ENCODE results near the gene GUCA2B. TPM values are rescaled to one million over a fixed set of nuclear protein-coding genes. Genes with fewer than 3 reads are reported as not detected.

The GUCA2B gene
- total RNA-seq (2014; rRNA removed; shearing (Covaris generic)) = not detected in 2 replicates
- not detected in 2 replicates for polyA plus RNA-seq (2015; cell fraction: cytosol; rRNA removed)
- not detected in 2 replicates for polyA plus RNA-seq (2015; cell fraction: nucleus; rRNA removed)

DNA sequence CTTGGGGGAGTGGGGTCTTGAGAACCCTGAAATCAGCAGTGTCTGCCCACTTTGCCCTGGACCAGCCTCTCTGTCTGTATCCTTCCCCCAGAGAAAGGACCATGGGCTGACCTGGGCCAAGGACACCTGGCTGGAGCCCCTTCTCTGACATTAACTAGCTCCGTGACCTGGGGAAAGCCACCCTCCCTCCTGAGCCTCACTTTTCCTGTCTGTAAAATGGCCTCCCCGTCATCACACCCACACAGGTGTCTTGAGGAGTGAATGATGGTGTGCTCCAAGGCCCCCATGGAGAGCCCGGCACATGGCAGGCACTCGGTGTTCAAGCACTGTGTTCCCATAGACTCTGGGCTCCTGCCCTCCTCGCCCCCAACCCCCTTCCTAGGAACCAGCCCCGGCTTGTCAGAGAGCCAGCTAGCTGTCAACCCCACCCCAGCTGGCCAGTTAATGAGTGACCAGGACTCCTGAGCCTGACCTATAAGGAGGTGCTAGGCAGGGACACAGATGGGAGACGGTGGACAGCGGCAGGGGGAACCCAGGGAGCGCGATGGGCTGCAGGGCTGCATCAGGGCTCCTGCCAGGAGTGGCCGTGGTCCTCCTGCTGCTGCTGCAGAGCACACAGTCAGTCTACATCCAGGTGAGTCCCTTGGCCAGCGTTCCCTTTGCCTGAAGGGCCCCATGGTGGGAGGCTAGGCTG lies at the start of gene GUCA2B:
GUCA2B (plus strand) TSS at position 504 of the 694 bp plus-strand sequence; CDS start at position 545, 41 bp downstream.
- DNase-seq (ENCODE audit: low read depth, low spot score) = no peak
- in situ Hi-C loops (cut with HindIII; ENCODE audit: low pct_unique_long_range_greater_than_20kb, low sequenced_read_pairs) = no loop called here

DNA sequence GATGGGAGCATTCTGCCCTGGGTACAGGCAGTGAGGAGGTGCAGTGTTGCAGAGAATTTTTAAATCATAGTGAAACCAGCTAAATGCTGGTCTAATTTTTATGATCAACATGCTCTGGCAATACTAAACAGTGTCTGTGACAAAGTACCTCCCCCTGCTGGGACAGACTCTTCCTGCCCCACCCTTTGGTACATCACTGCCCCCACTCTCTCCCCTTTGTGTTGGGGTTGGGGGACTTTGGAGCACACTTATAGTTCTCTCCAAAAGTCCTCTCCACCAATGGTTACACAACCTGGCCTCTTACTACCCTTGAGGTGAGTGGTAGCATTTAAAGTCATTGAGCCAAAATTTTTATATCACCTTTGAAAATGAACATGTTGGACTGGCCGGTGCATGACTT lies 48.2 kb upstream of the GUCA2B start:
- in situ Hi-C loops (cut with HindIII; ENCODE audit: low pct_unique_long_range_greater_than_20kb, low sequenced_read_pairs) = no loop called here
- no peak for DNase-seq (ENCODE audit: low read depth, low spot score)

DNA sequence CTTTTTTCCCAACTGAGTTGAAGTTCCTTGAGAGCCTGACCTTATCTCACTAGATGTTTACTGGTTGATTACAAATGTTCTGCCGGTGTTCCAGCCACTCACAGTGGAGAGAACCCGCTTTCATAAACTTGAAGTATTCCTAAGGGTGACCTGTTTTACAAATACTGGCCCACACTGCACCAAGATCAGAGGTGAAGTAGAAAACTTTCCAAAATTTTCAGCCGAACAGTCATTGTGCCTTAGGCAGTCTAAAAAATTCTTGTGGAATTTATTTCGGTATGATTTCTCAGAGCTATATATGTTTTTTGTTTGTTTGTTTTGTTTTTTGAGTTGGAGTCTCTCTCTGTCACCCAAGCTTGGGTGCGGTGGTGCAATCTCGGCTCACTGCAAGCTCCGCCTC lies 44.9 kb upstream of the GUCA2B start:
- in situ Hi-C loops (cut with HindIII; ENCODE audit: low pct_unique_long_range_greater_than_20kb, low sequenced_read_pairs) = no loop called here
- no peak for DNase-seq (ENCODE audit: low read depth, low spot score)

DNA sequence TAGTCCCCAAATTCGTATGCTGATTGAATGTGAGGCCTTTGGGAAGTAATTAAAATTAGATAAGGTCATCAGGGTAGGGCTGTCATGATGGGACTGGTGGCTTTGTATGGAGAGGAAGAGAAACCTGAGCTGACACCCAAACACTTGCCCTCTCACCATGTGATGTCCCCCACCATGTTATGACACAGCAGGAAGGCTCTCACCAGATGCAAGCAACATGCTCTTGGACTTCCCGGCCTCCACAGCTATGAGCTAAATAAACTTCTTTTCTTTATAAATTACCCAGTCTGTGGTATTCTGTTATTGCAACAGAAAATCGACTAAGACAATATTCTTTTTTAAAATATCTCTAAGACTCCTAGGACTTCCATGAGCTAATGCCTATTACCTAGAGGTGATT lies 43.6 kb upstream of the GUCA2B start:
- DNase-seq (ENCODE audit: low read depth, low spot score) = no peak
- in situ Hi-C loops (cut with HindIII; ENCODE audit: low pct_unique_long_range_greater_than_20kb, low sequenced_read_pairs) = no loop called here

DNA sequence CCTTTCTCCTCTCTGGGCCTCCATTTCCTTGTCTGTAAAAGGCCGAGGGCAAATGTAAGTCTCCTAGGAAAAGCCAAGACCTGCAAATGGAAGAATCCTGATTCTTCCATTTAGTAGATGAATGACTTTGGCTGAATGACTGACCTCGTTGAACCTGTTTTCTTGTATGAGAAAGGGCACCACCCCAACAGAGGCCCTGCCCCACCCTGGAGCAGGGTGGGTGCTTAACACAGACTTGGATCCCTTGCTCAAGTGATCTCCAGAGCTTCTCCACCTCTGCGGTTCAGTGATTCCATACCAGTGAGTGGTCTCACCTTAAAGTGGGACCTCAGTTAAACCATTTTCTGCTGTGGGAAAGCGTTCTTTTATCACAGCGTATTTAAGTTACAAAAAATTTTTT lies 39.0 kb upstream of the GUCA2B start:
- DNase-seq (ENCODE audit: low read depth, low spot score) = no peak
- in situ Hi-C loops (cut with HindIII; ENCODE audit: low pct_unique_long_range_greater_than_20kb, low sequenced_read_pairs) = no loop called here

DNA sequence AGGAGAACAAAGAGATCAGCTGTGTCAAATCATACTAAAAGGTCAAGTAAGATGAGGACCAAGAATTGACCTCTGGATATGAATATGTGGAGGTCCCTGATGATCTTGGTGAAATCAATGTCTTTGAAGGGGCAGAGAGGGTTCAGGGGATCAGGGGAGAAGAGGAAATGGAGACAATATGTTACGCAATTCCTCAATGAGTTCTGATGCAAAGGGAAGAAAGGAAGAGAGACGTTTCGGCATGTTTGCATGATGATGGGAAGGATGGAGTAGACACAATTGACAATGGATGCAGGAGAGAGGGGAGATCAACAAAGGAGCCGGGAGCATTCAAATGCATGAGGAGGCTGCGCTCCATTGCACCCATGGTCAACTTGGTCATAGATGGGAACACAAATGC lies 36.0 kb upstream of the GUCA2B start:
- in situ Hi-C loops (cut with HindIII; ENCODE audit: low pct_unique_long_range_greater_than_20kb, low sequenced_read_pairs) = no loop called here
- DNase-seq (ENCODE audit: low read depth, low spot score) = no peak

DNA sequence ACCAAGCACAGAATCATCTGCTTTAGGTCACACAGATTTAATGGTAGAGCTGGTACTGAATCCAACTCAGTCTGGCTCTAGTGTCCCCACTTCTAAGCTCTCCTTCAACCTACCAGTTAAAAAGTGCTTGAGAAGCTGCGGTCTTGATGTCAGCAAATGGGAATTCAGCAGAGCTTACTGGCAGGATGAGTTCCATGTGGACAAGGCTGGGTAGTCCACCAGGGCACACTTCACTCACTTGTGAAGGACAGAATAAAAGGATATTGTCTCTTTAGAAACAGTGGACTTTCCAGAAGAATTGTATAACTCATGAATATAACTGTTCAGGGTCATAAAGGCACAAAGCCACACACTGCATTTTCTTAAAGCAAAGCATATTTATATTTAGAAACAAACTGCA lies 35.1 kb upstream of the GUCA2B start:
- in situ Hi-C loops (cut with HindIII; ENCODE audit: low pct_unique_long_range_greater_than_20kb, low sequenced_read_pairs) = no loop called here

DNA sequence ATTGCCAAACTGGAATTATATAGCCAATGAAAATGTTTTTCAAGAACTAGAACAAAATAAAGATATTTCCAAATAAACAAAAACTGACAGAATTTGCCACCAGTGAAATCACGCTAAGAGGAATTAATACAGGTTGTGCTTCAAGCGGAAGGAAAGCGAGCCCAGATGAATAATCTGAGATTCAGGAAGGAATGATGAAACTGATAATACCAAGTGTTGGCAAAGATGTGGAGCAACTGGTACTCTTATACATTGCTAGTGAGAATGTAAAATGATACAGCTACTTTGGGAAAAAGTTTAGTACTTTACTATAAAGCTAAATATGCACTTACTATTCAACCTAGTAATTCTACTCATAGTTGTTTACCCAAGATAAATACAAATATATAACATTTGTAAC lies 30.8 kb upstream of the GUCA2B start:
- in situ Hi-C loops (cut with HindIII; ENCODE audit: low pct_unique_long_range_greater_than_20kb, low sequenced_read_pairs) = no loop called here
- no peak for DNase-seq (ENCODE audit: low read depth, low spot score)

More for the DNA sequence above, 35.1 kb upstream of the GUCA2B start:
- DNase-seq (ENCODE audit: low read depth, low spot score) = peak; percentile 4

DNA sequence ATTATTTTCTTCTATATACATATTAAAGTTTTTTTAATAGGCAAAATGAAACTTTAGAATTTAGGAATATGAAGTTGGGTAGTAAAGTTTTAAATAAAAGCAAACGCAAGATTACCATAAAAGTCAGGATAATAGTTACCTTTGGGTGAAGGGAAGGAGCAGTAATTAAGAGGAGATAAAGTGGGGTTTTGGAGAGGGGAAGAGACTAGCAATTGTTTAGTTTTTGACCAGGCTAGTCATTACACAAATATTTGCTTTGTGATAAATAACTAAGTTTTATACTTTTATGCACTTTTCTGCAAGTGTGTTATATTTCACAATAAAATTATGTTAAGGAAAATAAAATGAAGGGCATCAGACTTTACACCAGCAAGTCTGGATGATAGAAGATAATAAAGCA lies 27.7 kb upstream of the GUCA2B start:
- no peak for DNase-seq (ENCODE audit: low read depth, low spot score)
- in situ Hi-C loops (cut with HindIII; ENCODE audit: low pct_unique_long_range_greater_than_20kb, low sequenced_read_pairs) = no loop called here

DNA sequence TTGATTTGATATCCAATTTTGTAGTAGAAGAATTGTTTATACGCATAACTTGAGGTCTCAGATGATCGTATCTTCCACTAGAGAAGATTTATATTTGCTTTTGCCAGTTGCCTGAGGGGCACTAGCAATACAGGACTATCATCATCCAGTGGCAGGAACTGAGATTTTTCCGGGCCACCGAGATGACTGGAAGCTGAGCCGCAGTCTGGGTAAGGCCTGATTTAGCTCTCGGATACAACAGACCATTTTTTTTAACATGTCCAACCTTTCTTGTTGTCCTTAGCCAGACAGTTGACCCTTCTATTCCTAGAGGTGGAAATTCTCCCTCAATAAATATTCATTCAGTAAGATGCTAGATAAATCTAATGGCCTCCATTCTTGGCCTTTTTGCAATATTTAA lies 25.4 kb upstream of the GUCA2B start:
- in situ Hi-C loops (cut with HindIII; ENCODE audit: low pct_unique_long_range_greater_than_20kb, low sequenced_read_pairs) = no loop called here
- DNase-seq (ENCODE audit: low read depth, low spot score) = no peak

DNA sequence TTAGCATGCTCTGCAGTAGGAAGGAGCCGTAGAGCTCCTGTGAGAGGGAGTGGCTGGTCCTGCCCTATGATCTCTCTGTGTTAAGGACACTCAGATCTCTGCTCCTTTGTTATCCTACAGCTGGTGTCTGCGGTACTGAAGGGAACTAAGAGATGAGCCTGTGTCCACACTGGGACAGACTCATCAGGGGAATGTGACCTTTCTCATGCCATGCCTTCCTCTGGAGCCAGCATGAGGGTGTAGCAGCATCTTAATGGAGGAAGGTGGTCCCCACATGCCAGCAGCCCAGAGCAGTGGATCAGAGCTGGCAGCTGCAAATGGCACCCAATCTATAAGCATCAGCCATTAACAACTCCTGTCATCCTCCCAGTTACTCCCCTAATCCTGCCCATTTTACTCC lies 24.7 kb upstream of the GUCA2B start:
- no peak for DNase-seq (ENCODE audit: low read depth, low spot score)
- in situ Hi-C loops (cut with HindIII; ENCODE audit: low pct_unique_long_range_greater_than_20kb, low sequenced_read_pairs) = no loop called here

DNA sequence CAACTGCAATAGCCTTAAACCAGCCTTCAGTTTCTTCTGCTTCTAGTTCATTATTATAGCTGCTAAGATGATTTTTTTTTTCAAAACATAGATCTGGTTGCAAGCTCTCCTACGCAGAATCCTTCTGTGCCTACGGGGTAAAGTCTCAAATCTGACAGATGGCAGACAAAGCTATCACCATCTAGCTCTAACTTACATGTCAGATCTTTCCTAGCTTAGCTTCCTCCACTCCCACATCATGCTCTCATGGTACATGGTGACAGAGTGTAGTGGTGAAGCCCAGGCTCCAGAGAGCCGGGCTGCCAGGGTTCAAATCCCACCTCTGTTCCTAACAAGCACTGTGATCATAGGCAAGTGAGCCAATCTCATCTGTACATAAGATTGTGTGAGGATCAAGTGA lies 24.2 kb upstream of the GUCA2B start:
- no peak for DNase-seq (ENCODE audit: low read depth, low spot score)
- in situ Hi-C loops (cut with HindIII; ENCODE audit: low pct_unique_long_range_greater_than_20kb, low sequenced_read_pairs) = no loop called here

DNA sequence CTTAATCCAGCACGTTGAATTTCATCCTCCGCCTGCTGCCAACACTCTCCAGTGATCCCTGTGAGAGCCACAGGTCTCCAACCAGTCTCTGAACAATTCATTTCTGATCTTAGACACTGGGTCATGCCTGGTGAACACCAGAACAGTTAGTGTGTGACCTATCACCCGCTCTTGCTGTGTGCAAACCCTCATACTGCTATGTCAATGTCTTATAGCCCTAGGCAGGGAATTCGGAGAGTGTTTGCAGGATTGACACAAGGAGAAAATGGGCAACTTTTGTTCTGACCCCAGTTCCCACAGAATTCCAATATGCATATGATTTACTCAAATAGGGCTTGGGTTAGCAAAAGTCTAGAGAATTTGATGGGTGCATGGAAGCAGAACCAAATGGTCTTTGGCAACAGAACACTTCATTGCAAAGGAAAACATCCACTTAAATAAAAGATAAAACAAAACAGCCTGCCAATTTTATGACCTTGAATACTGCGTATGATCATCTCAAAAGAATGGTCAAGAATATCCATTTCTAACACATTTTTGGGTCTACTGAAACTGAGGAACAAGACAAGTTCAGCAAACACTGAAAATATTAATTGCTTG lies 23.0 kb upstream of the GUCA2B start:
- no peak for DNase-seq (ENCODE audit: low read depth, low spot score)
- in situ Hi-C loops (cut with HindIII; ENCODE audit: low pct_unique_long_range_greater_than_20kb, low sequenced_read_pairs) = no loop called here

DNA sequence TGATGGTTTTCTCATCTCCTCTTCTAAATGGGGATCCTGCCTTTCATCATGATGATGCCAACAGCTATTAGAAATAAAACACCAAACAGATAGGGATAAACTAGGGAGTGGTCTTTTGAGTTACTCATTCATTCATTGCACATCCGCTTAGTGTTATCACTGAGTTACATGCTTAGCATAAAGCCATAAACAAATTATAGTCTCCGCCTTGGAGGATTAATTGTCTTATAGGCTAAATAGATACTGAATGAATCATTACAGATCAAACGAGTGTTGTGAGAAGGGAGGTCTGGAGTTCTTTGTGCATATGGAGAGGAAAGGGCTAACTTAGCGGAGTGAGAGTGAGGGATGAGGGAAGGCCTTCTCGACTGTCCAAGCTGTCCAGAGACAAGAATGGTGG lies 19.8 kb upstream of the GUCA2B start:
- in situ Hi-C loops (cut with HindIII; ENCODE audit: low pct_unique_long_range_greater_than_20kb, low sequenced_read_pairs) = no loop called here
- no peak for DNase-seq (ENCODE audit: low read depth, low spot score)

DNA sequence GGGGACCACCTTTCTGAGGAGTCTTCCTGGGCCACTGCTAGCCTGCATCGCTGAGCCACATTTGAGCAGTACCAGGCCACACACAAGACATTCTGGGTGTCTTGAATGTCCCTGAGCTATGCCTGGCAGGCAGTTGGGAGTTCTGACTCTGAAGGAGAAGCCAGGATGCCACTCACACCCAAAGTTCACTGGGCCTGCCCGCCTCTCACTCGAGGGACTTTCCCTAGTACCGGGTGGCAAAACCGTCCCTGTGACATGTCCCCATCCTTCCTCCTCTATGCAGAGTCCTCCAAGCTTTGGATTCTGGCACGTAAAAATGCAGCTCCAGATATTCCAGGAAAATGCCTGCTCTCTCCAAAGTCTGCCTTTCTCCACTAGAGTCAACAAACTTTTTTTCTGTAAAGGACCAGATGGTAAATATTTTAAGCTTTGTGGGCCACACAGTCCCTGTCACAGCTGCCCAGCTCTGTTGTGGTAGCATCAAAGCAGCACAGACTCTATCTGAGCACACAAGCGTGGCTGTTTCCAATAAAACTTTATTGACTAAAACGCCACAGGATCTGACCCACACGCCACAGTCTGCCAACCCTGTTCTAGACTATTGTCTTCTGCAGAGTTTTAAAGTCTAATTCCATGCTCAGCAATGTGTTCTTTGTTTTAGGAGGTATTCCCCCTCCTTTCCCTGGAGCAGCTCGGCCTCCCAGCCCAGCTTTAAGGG lies 19.2 kb upstream of the GUCA2B start:
- no peak for DNase-seq (ENCODE audit: low read depth, low spot score)
- in situ Hi-C loops (cut with HindIII; ENCODE audit: low pct_unique_long_range_greater_than_20kb, low sequenced_read_pairs) = no loop called here

DNA sequence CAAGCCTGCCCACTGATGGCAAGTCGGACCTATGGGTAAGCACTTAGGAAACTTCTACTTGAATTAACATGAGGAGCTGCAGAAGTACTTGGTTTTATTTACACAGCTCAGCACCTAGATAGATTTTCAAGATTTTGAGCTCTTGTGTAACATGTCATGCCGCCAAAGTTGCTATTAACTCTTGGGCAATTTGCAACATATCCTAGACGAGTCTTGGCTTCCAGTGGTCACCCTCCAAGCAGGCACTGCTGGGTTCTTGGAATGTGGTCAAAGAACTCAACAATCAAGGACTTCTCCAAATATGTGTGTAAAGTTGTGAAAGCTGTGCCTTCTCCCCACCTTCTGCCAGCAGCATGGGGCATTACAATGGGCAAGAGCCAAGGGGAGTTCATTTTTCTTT lies 17.8 kb upstream of the GUCA2B start:
- peak; percentile 31 for DNase-seq (ENCODE audit: low read depth, low spot score)
- in situ Hi-C loops (cut with HindIII; ENCODE audit: low pct_unique_long_range_greater_than_20kb, low sequenced_read_pairs) = no loop called here

DNA sequence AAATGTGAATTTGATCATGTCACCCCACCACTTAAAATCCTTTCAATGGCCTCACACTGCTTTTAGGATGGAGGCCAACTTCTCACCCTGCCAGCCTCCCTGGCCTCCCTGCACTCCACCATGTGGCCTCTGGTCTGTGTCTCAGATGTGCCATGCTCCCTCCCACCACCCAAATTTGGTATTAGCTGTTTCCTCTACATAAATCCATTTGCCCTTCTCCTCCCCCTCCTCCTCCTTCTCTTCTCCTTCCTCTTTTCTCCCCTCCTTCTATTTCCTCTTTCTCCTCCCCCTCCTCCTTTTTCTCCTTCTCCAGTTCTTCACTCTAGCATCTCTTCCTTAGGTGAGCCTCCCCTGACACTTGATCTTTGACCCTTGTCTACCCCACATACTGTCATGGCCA lies 16.7 kb upstream of the GUCA2B start:
- DNase-seq (ENCODE audit: low read depth, low spot score) = no peak
- in situ Hi-C loops (cut with HindIII; ENCODE audit: low pct_unique_long_range_greater_than_20kb, low sequenced_read_pairs) = no loop called here

DNA sequence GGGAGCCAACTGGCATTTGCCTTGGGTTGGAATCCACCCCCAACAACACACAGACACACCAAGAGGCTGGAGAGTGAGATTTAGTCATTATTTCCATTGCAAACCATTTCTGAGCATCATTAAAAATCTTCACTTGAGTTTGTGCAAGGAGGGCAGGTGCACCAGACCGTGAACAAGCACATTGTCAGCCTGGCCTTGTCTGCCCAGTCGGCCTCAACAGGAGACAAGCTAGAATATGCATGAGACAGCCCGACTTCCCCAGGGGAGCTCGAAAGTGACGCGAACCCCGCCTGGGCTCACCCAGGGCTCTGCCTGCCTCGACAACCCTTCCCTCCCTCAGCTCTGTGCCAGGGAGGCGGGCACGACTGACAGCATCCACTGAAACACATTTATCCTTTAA lies 15.4 kb upstream of the GUCA2B start:
- in situ Hi-C loops (cut with HindIII; ENCODE audit: low pct_unique_long_range_greater_than_20kb, low sequenced_read_pairs) = no loop called here
- no peak for DNase-seq (ENCODE audit: low read depth, low spot score)

DNA sequence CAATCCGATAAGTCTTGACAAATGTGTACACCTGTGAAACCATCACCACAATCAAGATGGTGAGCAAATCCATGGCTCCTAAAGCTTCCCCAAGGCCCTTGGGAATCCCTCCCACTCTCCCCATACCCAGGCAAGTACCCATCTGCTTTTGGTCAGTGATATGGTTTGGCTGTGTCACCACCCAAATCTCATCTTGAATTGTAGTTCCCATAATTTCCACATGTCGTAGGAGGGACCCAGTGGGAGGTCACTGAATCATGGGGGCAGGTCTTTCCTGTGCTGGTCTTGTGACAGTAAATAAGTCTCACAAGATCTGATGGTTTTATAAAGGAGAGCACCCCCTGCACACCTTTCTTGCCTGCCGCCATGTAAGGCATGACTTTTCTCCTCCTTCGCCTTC lies 14.6 kb upstream of the GUCA2B start:
- in situ Hi-C loops (cut with HindIII; ENCODE audit: low pct_unique_long_range_greater_than_20kb, low sequenced_read_pairs) = no loop called here

More for the DNA sequence above, 14.6 kb upstream of the GUCA2B start:
- DNase-seq (ENCODE audit: low read depth, low spot score) = no peak

Data from SK-MEL-5 (cell line).